Tibial nerve (tissue), 4 donors: ENCODE measurements around the gene MAPK10. TPM values are rescaled to one million over a fixed set of nuclear protein-coding genes. Genes with fewer than 3 reads are reported as not detected.

Source experiments
- DNase-seq, 2 donors: peaks; one replicate each; pipeline ENCODE4 v3.0.0-alpha.2; 2019; ENCODE audit warnings: low spot score in 2 of 2
- H3K27ac ChIP-seq, 4 donors: fragments of 200-600 bp; sonication (generic) in 3 of 4; one replicate each; pipeline ENCODE4 v1.5.1; 2017 to 2019; ENCODE audit warnings: mild to moderate bottlenecking in 1 of 4
- H3K27me3 ChIP-seq, 2 donors: fragments of 200-600 bp; sonication (generic) in 1 of 2; one replicate each; pipeline versions ENCODE4 v1.5.1 to v1.6.0; 2017 to 2019
- H3K36me3 ChIP-seq, 3 donors: fragments of 200-600 bp; sonication (generic); one replicate each; pipeline ENCODE4 v1.5.1; 2018 to 2019
- H3K4me1 ChIP-seq, 4 donors: fragments of 200-600 bp; sonication (generic) in 3 of 4; one replicate each; pipeline ENCODE4 v1.5.1; 2017 to 2019
- H3K4me3 ChIP-seq, 4 donors: fragments of 200-600 bp; sonication (generic) in 3 of 4; one replicate each; pipeline ENCODE4 v1.5.1; 2017 to 2019; ENCODE audit warnings: mild to moderate bottlenecking in 1 of 4, moderate library complexity in 1 of 4
- H3K9me3 ChIP-seq, 4 donors: fragments of 200-600 bp; sonication (generic) in 3 of 4; one replicate each; pipeline ENCODE4 v1.5.1; 2017 to 2019
- EP300 ChIP-seq, 2 donors: sonication (generic); formaldehyde crosslinking; IDR thresholded peaks; one replicate each; pipeline ENCODE4 v1.6.1; 2017; ENCODE audit warnings: antibody characterized with exemption in 2 of 2, mild to moderate bottlenecking in 1 of 2
- POLR2A ChIP-seq, 2 donors: fragments of 450-650 bp; IDR thresholded peaks; one replicate each; pipeline ENCODE4 v1.6.1; 2017; ENCODE audit warnings: antibody characterized with exemption in 2 of 2, mild to moderate bottlenecking in 2 of 2, moderate library complexity in 2 of 2
- WGBS, 2 donors: methylation state at CpG; one replicate each; pipeline ENCODE4 v1.1.5; 2018; 5-methylcytosine and 5-hydroxymethylcytosine counted together
- total RNA-seq, 4 donors: library from RNA; depleted of rRNA; stranded (reverse); fragments of >200 nt; gene quantifications; one replicate each; pipeline ENCODE4 v1.1.0, GENCODE V29; 2016
- TF ChIP-seq, protein P1 (sequence below), 5 experiments: fragments of 200-600 bp in 3 of 5; fragments of 450-650 bp in 2 of 5; sonication (generic) in 3 of 5; IDR thresholded peaks; one replicate each; pipeline ENCODE4 v1.5.1; 2016 to 2019; ENCODE audit warnings: antibody characterized with exemption in 5 of 5, mild to moderate bottlenecking in 3 of 5, moderate library complexity in 2 of 5

MAPK10 gene
- total RNA-seq, 4 donors from 2014 or later = 20.7 to 34.5 (median 28.0) TPM

DNA sequence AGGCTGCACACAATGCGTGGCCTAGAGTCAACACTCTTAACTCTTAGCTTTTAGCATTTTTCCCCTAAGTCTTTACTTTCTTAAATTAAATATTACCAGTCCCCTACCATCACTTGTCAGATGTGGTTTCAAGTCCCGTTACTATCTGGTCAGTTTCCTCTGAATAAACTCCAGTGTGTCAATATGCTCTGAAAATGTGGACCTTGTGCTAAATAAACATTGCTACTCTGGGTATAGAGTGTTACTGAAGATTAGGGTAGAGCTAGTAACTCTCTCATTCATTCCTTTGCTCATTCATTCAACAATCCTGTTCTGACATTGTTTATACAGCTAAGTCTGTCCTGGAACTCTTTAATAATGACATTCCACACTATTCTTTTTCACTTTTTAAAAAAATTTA, 251.0 kb downstream of the MAPK10 start:
- 85 to 96% methylated on average over 2 of the region's 2 CpGs for WGBS, 2 donors
- Histone ChIP-seq H3K36me3 (no peaks in the 10 kb centered on the region), H3K27ac (no peak overlapping the region), H3K27me3 (no peaks in the 10 kb centered on the region), H3K4me3 (no peak overlapping the region), H3K4me1 (no peaks in the 10 kb centered on the region), H3K9me3 (peaks cover 0 to 25% (median 4%) of the 10 kb centered on the region in 4 donors)
- TF ChIP-seq POLR2A (IDR thresholded peaks at IDR 0.05) (no peak), EP300 (IDR thresholded peaks at IDR 0.05) (no peak)
- TF ChIP-seq, protein P1, sequence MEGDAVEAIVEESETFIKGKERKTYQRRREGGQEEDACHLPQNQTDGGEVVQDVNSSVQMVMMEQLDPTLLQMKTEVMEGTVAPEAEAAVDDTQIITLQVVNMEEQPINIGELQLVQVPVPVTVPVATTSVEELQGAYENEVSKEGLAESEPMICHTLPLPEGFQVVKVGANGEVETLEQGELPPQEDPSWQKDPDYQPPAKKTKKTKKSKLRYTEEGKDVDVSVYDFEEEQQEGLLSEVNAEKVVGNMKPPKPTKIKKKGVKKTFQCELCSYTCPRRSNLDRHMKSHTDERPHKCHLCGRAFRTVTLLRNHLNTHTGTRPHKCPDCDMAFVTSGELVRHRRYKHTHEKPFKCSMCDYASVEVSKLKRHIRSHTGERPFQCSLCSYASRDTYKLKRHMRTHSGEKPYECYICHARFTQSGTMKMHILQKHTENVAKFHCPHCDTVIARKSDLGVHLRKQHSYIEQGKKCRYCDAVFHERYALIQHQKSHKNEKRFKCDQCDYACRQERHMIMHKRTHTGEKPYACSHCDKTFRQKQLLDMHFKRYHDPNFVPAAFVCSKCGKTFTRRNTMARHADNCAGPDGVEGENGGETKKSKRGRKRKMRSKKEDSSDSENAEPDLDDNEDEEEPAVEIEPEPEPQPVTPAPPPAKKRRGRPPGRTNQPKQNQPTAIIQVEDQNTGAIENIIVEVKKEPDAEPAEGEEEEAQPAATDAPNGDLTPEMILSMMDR (IDR thresholded peaks at IDR 0.05) = no peak
- no peak for DNase-seq

DNA sequence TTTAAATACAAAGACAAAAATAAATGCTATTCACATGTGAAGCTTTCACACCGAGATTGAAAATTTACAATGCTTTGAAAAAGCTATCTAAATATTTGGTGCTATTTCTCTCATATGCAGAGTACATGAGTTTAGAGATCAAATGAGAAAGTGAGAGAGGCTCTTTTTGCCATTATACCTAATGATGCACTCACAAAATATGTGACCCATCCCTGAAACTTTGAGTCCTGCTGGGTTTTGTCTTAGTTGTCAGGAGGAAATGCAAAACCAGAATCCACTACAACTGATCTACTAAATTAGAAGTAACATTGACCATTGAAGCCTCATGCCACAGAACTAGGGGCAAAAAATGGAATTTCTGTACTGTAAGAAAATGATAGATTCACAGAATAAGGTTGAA, 251.7 kb downstream of the MAPK10 start:
- H3K4me3 ChIP-seq = no peak overlapping the region
- no peaks in the 10 kb centered on the region for H3K27me3 ChIP-seq
- WGBS, 2 donors = 54 to 73% methylated on average over 1 of the region's 1 CpG
- no peak overlapping the region for H3K27ac ChIP-seq
- H3K4me1 ChIP-seq = no peaks in the 10 kb centered on the region
- no peak for DNase-seq
- peaks cover 0 to 21% (median 4%) of the 10 kb centered on the region in 4 donors for H3K9me3 ChIP-seq
- TF ChIP-seq EP300 (IDR thresholded peaks at IDR 0.05) (no peak), POLR2A (IDR thresholded peaks at IDR 0.05) (no peak)
- TF ChIP-seq, protein P1 (IDR thresholded peaks at IDR 0.05) = no peak
- no peaks in the 10 kb centered on the region for H3K36me3 ChIP-seq

DNA sequence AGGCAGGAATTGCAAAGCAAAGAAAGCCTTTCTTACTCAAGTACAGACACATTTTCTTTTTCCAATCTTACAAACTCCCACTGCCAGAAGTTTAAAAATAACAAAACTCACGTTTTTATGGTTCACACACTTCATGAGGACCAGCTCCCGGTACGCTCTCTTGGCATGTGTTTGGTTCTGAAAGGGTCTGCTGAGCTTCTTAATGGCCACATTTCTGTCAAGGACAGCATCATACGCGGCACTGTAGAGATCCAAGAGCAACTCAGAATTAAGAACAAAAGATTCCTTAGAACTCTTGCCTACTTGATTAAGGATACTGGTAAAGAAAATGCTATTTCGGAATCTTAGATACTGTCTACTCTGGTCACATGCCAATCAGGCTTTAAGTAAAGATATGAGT, 252.7 kb downstream of the MAPK10 start:
- Histone ChIP-seq H3K4me3 (no peak overlapping the region), H3K27me3 (no peaks in the 10 kb centered on the region), H3K27ac (no peak overlapping the region), H3K9me3 (peaks cover 0 to 16% (median 4%) of the 10 kb centered on the region in 4 donors), H3K4me1 (no peaks in the 10 kb centered on the region), H3K36me3 (no peaks in the 10 kb centered on the region)
- 61 to 74% methylated on average over 6 of the region's 6 CpGs for WGBS, 2 donors
- TF ChIP-seq, protein P1 (IDR thresholded peaks at IDR 0.05) = no peak
- no peak for TF ChIP-seq EP300 (IDR thresholded peaks at IDR 0.05)
- TF ChIP-seq POLR2A (IDR thresholded peaks at IDR 0.05) = no peak
- no peak for DNase-seq

DNA sequence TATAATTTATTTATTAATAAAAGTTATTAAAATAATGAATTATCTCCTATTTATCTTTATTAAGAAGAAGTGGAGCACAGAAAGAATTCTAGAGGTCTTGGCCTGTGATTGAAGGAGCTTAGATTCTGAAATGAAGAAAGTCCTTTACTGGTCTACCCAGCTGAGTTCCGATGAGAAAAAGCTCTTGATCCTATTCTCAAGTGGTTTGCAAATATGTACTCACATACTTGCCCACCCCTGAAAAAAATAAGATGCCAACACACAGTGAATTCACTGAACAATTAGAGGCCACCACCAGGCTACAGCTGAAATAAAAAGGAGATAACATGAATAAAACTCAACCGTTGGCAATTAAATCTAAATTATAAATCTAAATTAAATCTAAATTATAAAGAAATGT, 253.4 kb downstream of the MAPK10 start:
- TF ChIP-seq EP300 (IDR thresholded peaks at IDR 0.05) (no peak), POLR2A (IDR thresholded peaks at IDR 0.05) (no peak)
- TF ChIP-seq, protein P1 (IDR thresholded peaks at IDR 0.05) = no peak
- 89% methylated on average over 2 of the region's 2 CpGs for WGBS, 2 donors
- no peak for DNase-seq
- no peaks in the 10 kb centered on the region for H3K36me3 ChIP-seq
- H3K27ac ChIP-seq = no peak overlapping the region
- peaks cover 0 to 15% (median 4%) of the 10 kb centered on the region in 4 donors for H3K9me3 ChIP-seq
- H3K4me3 ChIP-seq = no peak overlapping the region
- no peaks in the 10 kb centered on the region for H3K4me1 ChIP-seq
- H3K27me3 ChIP-seq = no peaks in the 10 kb centered on the region

DNA sequence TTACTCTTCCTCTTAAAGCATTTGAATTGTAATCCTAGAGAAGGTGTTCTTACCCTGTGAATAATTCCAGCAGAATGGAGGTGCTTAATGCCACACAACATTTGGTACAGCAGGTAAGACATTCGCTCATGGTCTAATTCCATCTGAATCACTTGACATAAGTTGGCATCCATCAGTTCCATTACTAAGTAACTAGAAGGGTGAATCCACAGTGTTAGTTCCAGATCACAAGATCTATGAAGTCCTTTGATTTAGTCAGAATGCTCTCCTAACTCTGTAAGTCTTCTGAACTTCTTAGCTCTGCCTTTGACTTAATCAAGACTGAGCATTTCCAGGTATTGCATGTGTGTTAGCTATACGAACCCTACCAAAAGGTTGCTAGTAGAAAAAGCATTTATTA, 258.0 kb downstream of the MAPK10 start:
- no peak overlapping the region for H3K27ac ChIP-seq
- no peak for DNase-seq
- no peaks in the 10 kb centered on the region for H3K9me3 ChIP-seq
- H3K27me3 ChIP-seq = no peaks in the 10 kb centered on the region
- H3K4me1 ChIP-seq = no peaks in the 10 kb centered on the region
- no peak overlapping the region for H3K4me3 ChIP-seq
- TF ChIP-seq POLR2A (IDR thresholded peaks at IDR 0.05) = no peak
- TF ChIP-seq, protein P1 (IDR thresholded peaks at IDR 0.05) = no peak
- WGBS, 2 donors = 92 to 97% methylated on average over 2 of the region's 2 CpGs
- no peaks in the 10 kb centered on the region for H3K36me3 ChIP-seq
